Transverse colon (tissue), 3 donors: ENCODE measurements around the gene MCC.

Experiments
- CTCF ChIP-seq, 5 experiments: fragments of 200-600 bp in 3 of 5; fragments of 450-650 bp in 2 of 5; sonication (generic) in 3 of 5; IDR thresholded peaks; 1 replicate in 2 of 5; 2 replicates in 3 of 5; pipeline ENCODE4 v1.5.1; 2016 to 2017; ENCODE audit warnings: antibody characterized with exemption in 5 of 5, inconsistent platforms in 3 of 5, mild to moderate bottlenecking in 2 of 5, moderate library complexity in 1 of 5
- POLR2A ChIP-seq: fragments of 450-650 bp; IDR thresholded peaks from one replicate; pipeline ENCODE4 v1.6.1; 2016; ENCODE audit warnings: antibody characterized with exemption, mild to moderate bottlenecking, moderate library complexity

- TF ChIP-seq POLR2A (no peak), CTCF (IDR thresholded peaks at IDR 0.05) (no peak)
Observed at GRCh38 chr5:113219695-113220094, 268.6 kb downstream of the MCC start.
